NCI-H226 (cell line): ENCODE data around the gene DNAJC1.

ENCODE experiments used
- DNase-seq: peaks from one replicate; pipeline ENCODE4 v3.0.0-alpha.2; 2015

The DNAJC1 gene

GRCh38 chr10:22005763-22006162 lies 2.2 kb upstream of the DNAJC1 start:
- no peak for DNase-seq

- DNase-seq = no peak
Measured at GRCh38 chr10:22003964-22004281, 393 bp upstream of the DNAJC1 start.

- peak; percentile 48 for DNase-seq
Measured at GRCh38 chr10:22002591-22003176, 846 bp downstream of the DNAJC1 start.

- DNase-seq = peak; percentile 66
Measured at GRCh38 chr10:21995557-21995956, 8.0 kb downstream of the DNAJC1 start.

- DNase-seq = no peak
Measured at GRCh38 chr10:21993360-21994001, 10.0 kb downstream of the DNAJC1 start.

- no peak for DNase-seq
Measured at GRCh38 chr10:21991785-21992184, 11.7 kb downstream of the DNAJC1 start.

- no peak for DNase-seq
Measured at GRCh38 chr10:21990449-21990848, 13.1 kb downstream of the DNAJC1 start.

GRCh38 chr10:21989453-21990154 lies 13.9 kb downstream of the DNAJC1 start:
- peak; percentile 76 for DNase-seq

- no peak for DNase-seq
Measured at GRCh38 chr10:21985541-21985940, 18.0 kb downstream of the DNAJC1 start.

- no peak for DNase-seq
Measured at GRCh38 chr10:21981118-21981517, 22.4 kb downstream of the DNAJC1 start.

GRCh38 chr10:21980691-21981090 lies 22.8 kb downstream of the DNAJC1 start:
- DNase-seq = no peak

GRCh38 chr10:21978191-21978862 lies 25.2 kb downstream of the DNAJC1 start:
- DNase-seq = peak; percentile 51

GRCh38 chr10:21976739-21977138 lies 26.8 kb downstream of the DNAJC1 start:
- DNase-seq = no peak

- DNase-seq = no peak
Measured at GRCh38 chr10:21976280-21976679, 27.2 kb downstream of the DNAJC1 start.

- DNase-seq = no peak
Measured at GRCh38 chr10:21975378-21975990, 28.0 kb downstream of the DNAJC1 start.

GRCh38 chr10:21972584-21972983 lies 30.9 kb downstream of the DNAJC1 start:
- no peak for DNase-seq

GRCh38 chr10:21969326-21970287 lies 33.9 kb downstream of the DNAJC1 start:
- DNase-seq = peak; percentile 38

GRCh38 chr10:21964983-21965665 lies 38.4 kb downstream of the DNAJC1 start:
- no peak for DNase-seq

- DNase-seq = no peak
Measured at GRCh38 chr10:21962358-21962757, 41.2 kb downstream of the DNAJC1 start.

GRCh38 chr10:21961847-21962246 lies 41.7 kb downstream of the DNAJC1 start:
- DNase-seq = peak; percentile 86

GRCh38 chr10:21959998-21960397 lies 43.5 kb downstream of the DNAJC1 start:
- DNase-seq = no peak

GRCh38 chr10:21954690-21955089 lies 48.8 kb downstream of the DNAJC1 start:
- no peak for DNase-seq
